NCI-H187 (cell line): ENCODE data around the gene CHRM3.
"Not testable (repeated sequence)": the region's sequence is repeated elsewhere in the genome, so short reads cannot be mapped to it uniquely, and the experiment has no call there.

Experiments
- DNase-seq, 2 experiments: peaks; one replicate each; lab custom pipeline; 2025; lab: John Stamatoyannopoulos, UW

Gene CHRM3

GRCh38 chr1:239386453-239387303, at the start of gene CHRM3:
TSS of gene CHRM3 (plus strand) at chr1:239386568. CDS start at chr1:239907452, 520,884 bp downstream.
- no peak for DNase-seq

GRCh38 chr1:239337799-239338430, 48.5 kb upstream of the CHRM3 start:
- DNase-seq = no peak

- DNase-seq = no peak
These were observed 38.6 kb upstream of the CHRM3 start for GRCh38 chr1:239347776-239348175.

DNA sequence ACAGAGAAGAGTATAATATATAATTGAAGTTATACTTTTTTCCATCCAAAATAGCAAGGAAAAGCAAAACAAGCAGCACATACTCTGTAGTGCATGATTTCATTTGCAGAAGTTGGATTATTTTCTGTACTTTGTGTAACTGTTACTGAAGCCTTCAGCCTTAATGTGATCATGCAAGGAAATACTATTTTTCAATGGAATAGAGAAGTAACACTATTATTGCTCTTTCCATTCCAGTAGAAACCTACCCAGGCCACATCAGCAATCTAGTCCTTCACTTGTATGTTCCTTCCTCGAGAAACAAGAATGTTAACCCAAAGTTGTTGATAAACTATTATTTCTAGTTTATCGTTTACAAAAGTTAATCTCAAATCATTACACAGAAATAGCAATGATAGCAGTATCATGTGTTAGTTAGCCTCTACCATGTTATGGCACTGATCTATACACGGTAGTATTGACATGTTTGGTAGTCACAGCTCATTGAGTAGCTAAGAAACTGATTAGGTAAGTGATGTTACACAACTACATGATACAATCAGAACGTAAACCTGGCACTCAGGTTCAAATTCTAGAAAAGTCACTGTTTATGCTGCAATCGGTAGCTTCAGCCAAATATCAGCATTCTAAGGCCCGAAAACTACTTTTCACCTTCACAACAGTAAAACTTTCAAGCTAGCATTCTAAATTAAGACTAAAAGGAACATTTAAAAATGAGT, 37.6 kb upstream of the CHRM3 start:
- DNase-seq = no peak

- no peak for DNase-seq
These were observed 36.7 kb upstream of the CHRM3 start for GRCh38 chr1:239349699-239350098.

GRCh38 chr1:239353536-239353935, 32.8 kb upstream of the CHRM3 start:
- no peak for DNase-seq

DNA sequence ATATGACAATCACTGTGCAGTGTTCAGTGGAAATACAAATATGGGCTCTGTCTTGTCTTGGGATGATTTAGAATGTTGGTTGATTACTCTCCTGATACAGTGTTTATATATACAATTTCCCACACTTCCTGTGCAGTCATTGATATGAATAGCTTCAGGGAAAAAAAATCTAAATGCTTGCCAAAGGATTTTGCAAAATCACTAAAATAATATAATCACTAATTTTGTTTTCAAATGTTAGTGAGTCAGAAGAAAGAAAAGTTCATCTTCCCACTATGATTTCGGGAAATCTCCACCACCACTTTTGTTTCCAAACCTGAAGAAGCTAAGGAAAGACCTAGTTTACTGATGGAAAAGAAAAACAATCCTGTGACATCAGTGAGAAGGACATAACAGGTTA, 32.1 kb upstream of the CHRM3 start:
- no peak for DNase-seq

DNA sequence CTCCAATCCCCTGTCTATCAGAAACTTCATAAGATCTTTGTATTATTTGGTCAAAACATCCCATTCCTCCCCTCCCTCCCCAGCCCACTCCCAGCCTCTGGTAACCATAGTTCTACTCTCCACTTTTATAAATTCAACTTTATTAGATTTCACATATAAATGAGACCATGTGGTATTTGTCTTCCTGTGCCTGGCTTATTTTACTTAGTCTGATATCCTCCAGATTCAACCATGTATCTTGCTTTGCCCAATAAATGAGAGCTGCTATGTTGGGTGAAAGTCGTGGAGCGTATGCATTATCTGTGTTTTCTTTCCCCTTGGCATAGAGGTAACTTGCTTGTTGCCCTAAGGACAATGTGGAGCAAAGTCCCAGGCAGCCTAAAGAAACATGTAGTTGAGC, 28.5 kb upstream of the CHRM3 start:
- DNase-seq = no peak

DNA sequence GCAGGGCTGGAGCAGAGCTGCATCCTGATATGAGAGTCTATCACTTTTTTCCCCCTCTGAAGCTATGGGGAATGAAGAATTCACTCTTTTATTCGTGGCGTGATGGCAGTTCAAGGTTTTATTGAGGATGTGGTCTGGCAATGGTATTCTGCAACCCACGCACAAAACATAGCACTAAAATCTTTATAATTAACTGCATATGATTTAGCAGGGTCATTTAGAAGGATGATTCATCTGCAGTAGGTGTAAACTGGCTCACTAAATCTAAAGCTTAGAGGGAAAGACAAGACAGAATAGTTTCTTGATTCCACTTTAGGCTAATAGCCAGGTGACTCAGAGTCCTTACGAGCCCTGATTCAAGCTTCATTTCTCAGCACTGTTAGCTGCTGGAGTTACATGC, 25.0 kb upstream of the CHRM3 start:
- DNase-seq = no peak

DNA sequence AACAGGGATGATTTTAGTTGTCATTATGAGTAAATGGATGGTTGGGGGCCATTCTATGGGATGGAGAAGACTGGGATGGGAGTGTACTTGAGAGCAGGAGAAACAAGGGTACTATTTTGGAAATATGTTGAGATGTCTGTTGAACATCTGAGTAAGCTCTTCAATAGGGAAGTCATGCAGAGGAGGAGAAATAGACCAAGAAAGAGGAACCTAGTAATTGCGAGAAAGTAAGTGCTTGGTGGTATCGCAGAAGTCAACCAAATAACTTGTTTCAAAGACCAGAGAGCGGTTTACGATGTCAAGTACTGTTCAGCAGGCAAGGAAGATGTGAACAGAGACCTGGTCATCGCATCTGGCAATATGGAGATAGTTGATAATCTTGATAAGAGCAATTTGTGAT, 22.4 kb upstream of the CHRM3 start:
- no peak for DNase-seq

- no peak for DNase-seq
These were observed 19.1 kb upstream of the CHRM3 start for GRCh38 chr1:239367196-239367810.

GRCh38 chr1:239368436-239369109, 17.8 kb upstream of the CHRM3 start:
- DNase-seq = no peak

DNA sequence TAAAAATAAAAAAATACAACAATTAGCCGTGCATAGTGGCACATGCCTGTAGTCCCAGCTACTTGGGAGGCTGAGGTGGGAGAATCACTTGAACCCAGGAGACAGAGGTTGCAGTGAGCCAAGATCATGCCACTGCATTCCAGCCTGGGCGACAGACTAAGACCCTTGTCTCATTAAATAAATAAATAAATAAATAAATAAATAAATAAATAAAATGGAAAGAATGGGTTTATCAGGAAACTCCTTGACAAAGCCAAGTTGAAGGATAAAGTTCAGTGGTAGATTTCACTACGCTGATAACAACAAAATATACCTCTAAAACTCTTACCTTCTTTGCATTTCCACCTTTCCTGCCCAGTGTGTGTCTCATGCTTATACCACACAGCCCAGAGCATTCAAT, 15.5 kb upstream of the CHRM3 start:
- not testable (repeated sequence) for DNase-seq

- no peak for DNase-seq
These were observed 3.7 kb upstream of the CHRM3 start for GRCh38 chr1:239382666-239383065.

DNA sequence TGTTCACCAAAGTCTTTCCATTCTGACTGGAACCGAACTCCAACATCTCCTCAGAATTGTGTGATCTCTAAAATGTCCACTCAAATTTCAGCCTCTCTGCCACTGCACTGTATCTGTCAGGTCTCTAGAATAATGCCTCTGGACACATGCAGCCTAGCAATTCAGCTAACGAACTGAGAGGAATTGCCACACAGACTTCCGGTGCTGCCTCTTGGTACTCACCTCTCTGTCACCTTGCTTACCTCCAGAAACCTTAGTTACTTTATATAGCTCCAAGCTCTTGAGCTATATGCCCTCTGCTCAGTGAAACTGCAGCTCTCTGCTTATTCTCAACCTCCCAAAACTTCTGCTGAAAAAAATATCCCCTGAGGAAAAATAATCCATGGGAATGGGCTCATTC, 2.7 kb upstream of the CHRM3 start:
- no peak for DNase-seq

DNA sequence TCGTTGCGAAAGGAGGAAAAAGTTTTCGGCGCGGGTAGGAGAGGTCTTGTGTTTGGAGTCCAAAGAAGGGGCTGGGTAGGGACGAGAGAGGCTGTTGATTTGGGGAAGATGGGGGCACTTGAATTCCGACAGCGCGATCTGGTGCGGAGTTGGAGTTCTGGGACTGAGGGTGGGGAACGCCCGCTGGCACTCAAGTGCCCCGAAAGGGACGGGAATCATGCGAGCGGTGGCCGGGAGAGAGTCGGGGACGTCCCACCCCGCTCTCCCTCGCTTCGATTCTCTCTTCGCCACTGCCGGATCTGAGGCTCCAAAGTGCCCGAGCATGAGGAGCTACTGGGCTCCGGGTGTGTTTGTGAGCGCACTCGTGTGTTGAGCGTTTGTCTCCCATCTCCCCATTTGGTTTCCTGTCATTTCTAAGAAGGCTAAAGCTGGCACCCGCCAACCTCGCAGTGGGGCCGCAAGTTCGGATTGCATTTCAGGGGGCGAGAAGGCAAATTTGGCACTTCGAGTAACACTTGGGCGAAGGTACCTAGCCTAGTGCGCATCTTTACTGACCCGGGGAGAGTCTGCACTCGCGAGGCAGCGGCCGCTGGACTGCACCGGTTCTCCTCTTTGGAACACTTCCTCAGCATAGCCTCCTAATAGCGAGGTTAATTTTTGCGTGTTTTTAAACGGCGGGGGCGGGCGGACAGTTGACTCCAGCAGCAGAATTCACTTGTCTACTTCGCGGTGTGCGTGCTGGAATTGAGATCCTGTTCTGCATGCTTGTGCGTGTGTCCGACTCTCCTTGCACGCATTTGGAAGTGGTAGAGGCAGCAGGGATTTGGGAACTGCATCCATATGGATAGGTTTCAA, 1.2 kb downstream of the CHRM3 start:
- DNase-seq = no peak

GRCh38 chr1:239388159-239388485, 1.8 kb downstream of the CHRM3 start:
- DNase-seq = no peak

GRCh38 chr1:239388578-239388977, 2.2 kb downstream of the CHRM3 start:
- no peak for DNase-seq

DNA sequence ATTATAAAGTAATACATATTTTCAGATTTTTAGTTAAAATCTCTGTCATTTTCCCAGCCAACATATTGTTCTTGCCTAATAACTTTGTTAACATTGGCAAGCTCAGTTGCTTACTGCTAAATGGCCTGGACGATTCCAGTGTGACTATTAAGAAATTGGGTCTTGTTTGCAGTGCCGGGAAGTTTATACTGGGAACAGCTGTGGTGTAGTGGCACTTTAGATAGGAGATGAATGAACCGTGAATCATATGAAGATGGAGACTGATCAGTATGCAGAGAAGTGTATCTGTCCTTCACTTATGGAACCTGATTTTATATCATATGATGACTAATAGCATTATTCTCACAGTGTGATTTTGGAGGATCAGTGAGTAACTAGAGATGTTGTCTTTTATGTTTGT, 3.3 kb downstream of the CHRM3 start:
- no peak for DNase-seq

GRCh38 chr1:239392271-239392670, 5.9 kb downstream of the CHRM3 start:
- no peak for DNase-seq

GRCh38 chr1:239394107-239394506, 7.7 kb downstream of the CHRM3 start:
- DNase-seq = no peak
